HepG2 (cell line): ENCODE data around the gene POLR1G. TPM values are rescaled to one million over a fixed set of nuclear protein-coding genes. Genes with fewer than 3 reads are reported as not detected.
A peak's percentile ranks its signal among the peaks of the same experiment; 100 is the strongest.

Experiments used
- FOXA1 ChIP-seq, 2 experiments: fragments of 450-650 bp in 1 of 2; sonication (generic) in 1 of 2; formaldehyde crosslinking in 1 of 2; IDR thresholded peaks; 2 replicates each; pipeline versions ENCODE4 v1.4.0 to v1.6.1; 2016 to 2020; ENCODE audit warnings: missing genetic modification reagents in 1 of 2
- GATAD2A ChIP-seq: IDR thresholded peaks from 2 replicates; pipeline ENCODE4 v1.6.1; 2016
- JUN ChIP-seq: sonication (generic); formaldehyde crosslinking; IDR thresholded peaks from 2 replicates; pipeline ENCODE4 v1.4.0; 2020; ENCODE audit warnings: mild to moderate bottlenecking, missing genetic modification reagents
- NAIF1 ChIP-seq: sonication (generic); formaldehyde crosslinking; IDR thresholded peaks from 2 replicates; pipeline ENCODE4 v1.5.0; 2020; ENCODE audit warnings: mild to moderate bottlenecking, missing genetic modification reagents, borderline replicate concordance
- NFKB2 ChIP-seq: sonication (generic); formaldehyde crosslinking; IDR thresholded peaks from 2 replicates; pipeline ENCODE4 v1.4.0; 2020; ENCODE audit warnings: missing genetic modification reagents, borderline replicate concordance
- PHF21A ChIP-seq: sonication (generic); formaldehyde crosslinking; IDR thresholded peaks from 2 replicates; pipeline ENCODE4 v1.5.0; 2020; ENCODE audit warnings: mild to moderate bottlenecking, missing genetic modification reagents
- RNF2 ChIP-seq: fragments of 450-650 bp; conservative IDR thresholded peaks from 2 replicates; pipeline ENCODE4 v1.6.1; 2016; ENCODE audit warnings: low read depth
- SALL2 ChIP-seq: sonication (generic); formaldehyde crosslinking; IDR thresholded peaks from 2 replicates; pipeline ENCODE4 v1.8.1; 2023; ENCODE audit warnings: mild to moderate bottlenecking, missing genetic modification reagents, inconsistent platforms
- SOX5 ChIP-seq: IDR thresholded peaks from 2 replicates; pipeline ENCODE4 v1.6.1; 2016; ENCODE audit warnings: borderline replicate concordance
- ZFX ChIP-seq: sonication (generic); formaldehyde crosslinking; IDR thresholded peaks from 2 replicates; pipeline ENCODE4 v1.4.0; 2020; ENCODE audit warnings: mild to moderate bottlenecking, low read depth, missing genetic modification reagents, moderate library complexity
- ZNF235 ChIP-seq: sonication (generic); formaldehyde crosslinking; IDR thresholded peaks from 2 replicates; pipeline ENCODE4 v1.8.1; 2023; ENCODE audit warnings: mild to moderate bottlenecking, missing genetic modification reagents, borderline replicate concordance
- ZNF317 ChIP-seq: sonication (generic); formaldehyde crosslinking; IDR thresholded peaks from 2 replicates; pipeline ENCODE4 v1.5.0; 2020; ENCODE audit warnings: mild to moderate bottlenecking, missing genetic modification reagents
- ZNF441 ChIP-seq: sonication (generic); formaldehyde crosslinking; IDR thresholded peaks from 2 replicates; pipeline ENCODE4 v1.7.0; 2021; ENCODE audit warnings: missing genetic modification reagents, borderline replicate concordance
- ZNF616 ChIP-seq: sonication (generic); formaldehyde crosslinking; IDR thresholded peaks from 2 replicates; pipeline ENCODE4 v1.5.0; 2020; ENCODE audit warnings: low read depth, mild to moderate bottlenecking, missing genetic modification reagents
- ZSCAN29 ChIP-seq: sonication (generic); formaldehyde crosslinking; conservative IDR thresholded peaks from 2 replicates; pipeline ENCODE4 v1.4.0; 2020; ENCODE audit warnings: mild to moderate bottlenecking, missing genetic modification reagents
- polyA plus RNA-seq, 8 experiments: library from polyadenylated mRNA; depleted of rRNA in 3 of 8; stranded (reverse) in 7 of 8; unstranded in 1 of 8; fragments of >200 nt; fragmentation: Illumina TruSeq in 4 of 8; extraction: Trizol in 4 of 8; gene quantifications; 2 replicates each; pipeline versions ENCODE4 v1.2.1 to v1.2.3, GENCODE V29; 2011 to 2016; ENCODE audit warnings: low read depth in 4 of 8, missing spikeins in 1 of 8, mixed read lengths in 1 of 8; ENCODE audit not compliant: insufficient read depth in 1 of 8
- total RNA-seq, 5 experiments: library from RNA; depleted of rRNA; stranded (reverse); fragments of >200 nt; fragmentation: Illumina TruSeq; extraction: Trizol; gene quantifications; 2 replicates each; pipeline ENCODE4 v1.2.3, GENCODE V29; 2016; ENCODE audit warnings: low read depth in 1 of 5
- TF ChIP-seq, protein P1 (sequence below): sonication (generic); formaldehyde crosslinking; IDR thresholded peaks from 2 replicates; pipeline ENCODE4 v1.4.0; 2020; ENCODE audit warnings: mild to moderate bottlenecking, missing genetic modification reagents
- TF ChIP-seq, protein P2 (sequence below): sonication (generic); formaldehyde crosslinking; IDR thresholded peaks from 2 replicates; pipeline ENCODE4 v1.9.0; 2022; ENCODE audit warnings: missing genetic modification reagents, mild to moderate bottlenecking, borderline replicate concordance
- TF ChIP-seq, protein P3 (sequence below): sonication (generic); formaldehyde crosslinking; IDR thresholded peaks from 2 replicates; pipeline ENCODE4 v1.8.0; 2022; ENCODE audit warnings: missing genetic modification reagents, mild to moderate bottlenecking, moderate library complexity, borderline replicate concordance

Gene POLR1G
- total and polyA plus RNA-seq, 2 of the 13 experiments (the other 11 are each of a cell fraction or from before 2014, with no cell fraction given): 3.5 to 20.8 TPM

DNA sequence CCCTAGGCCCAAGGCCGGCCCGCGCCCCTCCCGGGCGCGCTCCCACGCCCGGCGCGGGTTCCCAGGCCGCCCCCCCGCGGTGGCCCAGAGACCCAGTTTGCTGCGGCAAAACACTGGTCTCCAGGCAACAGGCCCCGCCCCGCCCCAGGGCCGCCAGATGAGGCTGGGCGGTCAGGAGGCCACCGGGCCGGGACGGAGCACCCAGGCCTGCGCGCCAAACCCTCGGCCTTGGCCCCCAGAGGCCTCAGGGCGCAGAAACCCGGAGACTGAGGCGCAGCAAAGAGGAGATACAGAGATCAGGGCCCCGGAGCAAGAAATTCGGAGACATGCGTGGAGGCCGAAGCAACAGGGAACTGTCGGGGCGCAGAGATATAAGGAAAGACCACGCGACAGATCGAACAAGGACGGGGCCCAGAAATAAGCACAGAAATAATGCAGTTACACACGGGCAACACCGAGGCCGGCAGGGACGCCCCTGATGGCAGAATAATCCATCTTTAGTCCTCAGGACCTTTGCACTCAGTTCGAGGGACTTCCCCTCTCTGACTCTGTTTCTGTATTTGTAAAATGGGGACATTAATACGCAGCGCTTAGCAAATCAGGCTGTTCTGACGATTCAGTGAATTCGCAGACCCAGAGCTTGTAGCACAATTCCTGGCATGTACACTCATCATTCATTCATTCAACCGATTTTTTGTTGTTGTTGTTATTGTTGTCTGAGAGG, 38.0 kb downstream of the POLR1G start (continued):
- TF ChIP-seq, protein P1, sequence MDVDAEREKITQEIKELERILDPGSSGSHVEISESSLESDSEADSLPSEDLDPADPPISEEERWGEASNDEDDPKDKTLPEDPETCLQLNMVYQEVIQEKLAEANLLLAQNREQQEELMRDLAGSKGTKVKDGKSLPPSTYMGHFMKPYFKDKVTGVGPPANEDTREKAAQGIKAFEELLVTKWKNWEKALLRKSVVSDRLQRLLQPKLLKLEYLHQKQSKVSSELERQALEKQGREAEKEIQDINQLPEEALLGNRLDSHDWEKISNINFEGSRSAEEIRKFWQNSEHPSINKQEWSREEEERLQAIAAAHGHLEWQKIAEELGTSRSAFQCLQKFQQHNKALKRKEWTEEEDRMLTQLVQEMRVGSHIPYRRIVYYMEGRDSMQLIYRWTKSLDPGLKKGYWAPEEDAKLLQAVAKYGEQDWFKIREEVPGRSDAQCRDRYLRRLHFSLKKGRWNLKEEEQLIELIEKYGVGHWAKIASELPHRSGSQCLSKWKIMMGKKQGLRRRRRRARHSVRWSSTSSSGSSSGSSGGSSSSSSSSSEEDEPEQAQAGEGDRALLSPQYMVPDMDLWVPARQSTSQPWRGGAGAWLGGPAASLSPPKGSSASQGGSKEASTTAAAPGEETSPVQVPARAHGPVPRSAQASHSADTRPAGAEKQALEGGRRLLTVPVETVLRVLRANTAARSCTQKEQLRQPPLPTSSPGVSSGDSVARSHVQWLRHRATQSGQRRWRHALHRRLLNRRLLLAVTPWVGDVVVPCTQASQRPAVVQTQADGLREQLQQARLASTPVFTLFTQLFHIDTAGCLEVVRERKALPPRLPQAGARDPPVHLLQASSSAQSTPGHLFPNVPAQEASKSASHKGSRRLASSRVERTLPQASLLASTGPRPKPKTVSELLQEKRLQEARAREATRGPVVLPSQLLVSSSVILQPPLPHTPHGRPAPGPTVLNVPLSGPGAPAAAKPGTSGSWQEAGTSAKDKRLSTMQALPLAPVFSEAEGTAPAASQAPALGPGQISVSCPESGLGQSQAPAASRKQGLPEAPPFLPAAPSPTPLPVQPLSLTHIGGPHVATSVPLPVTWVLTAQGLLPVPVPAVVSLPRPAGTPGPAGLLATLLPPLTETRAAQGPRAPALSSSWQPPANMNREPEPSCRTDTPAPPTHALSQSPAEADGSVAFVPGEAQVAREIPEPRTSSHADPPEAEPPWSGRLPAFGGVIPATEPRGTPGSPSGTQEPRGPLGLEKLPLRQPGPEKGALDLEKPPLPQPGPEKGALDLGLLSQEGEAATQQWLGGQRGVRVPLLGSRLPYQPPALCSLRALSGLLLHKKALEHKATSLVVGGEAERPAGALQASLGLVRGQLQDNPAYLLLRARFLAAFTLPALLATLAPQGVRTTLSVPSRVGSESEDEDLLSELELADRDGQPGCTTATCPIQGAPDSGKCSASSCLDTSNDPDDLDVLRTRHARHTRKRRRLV (CRISPR knock-in tag): 0 out of 2 replicates have a peak, but pooled peaks have one; percentile 26
- 0 out of 2 replicates have a peak, but pooled peaks have one; percentile 48 for TF ChIP-seq RNF2
- TF ChIP-seq NFKB2: peak; percentile 43; the same call in 1 of the 2 replicates
- peak; percentile 92 for TF ChIP-seq ZFX (CRISPR knock-in tag)
- 0 out of 2 replicates have a peak, but pooled peaks have one; percentile 36 for TF ChIP-seq NAIF1 (CRISPR knock-in tag)
- peak; percentile 57; the same call in 1 of the 2 replicates for TF ChIP-seq SALL2 (CRISPR knock-in tag)
- TF ChIP-seq FOXA1 (IDR thresholded peaks at IDR 0.05): no peak
- no peak for TF ChIP-seq FOXA1 (CRISPR knock-in tag; IDR thresholded peaks at IDR 0.05)
- TF ChIP-seq, protein P2, sequence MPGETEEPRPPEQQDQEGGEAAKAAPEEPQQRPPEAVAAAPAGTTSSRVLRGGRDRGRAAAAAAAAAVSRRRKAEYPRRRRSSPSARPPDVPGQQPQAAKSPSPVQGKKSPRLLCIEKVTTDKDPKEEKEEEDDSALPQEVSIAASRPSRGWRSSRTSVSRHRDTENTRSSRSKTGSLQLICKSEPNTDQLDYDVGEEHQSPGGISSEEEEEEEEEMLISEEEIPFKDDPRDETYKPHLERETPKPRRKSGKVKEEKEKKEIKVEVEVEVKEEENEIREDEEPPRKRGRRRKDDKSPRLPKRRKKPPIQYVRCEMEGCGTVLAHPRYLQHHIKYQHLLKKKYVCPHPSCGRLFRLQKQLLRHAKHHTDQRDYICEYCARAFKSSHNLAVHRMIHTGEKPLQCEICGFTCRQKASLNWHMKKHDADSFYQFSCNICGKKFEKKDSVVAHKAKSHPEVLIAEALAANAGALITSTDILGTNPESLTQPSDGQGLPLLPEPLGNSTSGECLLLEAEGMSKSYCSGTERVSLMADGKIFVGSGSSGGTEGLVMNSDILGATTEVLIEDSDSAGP (CRISPR knock-in tag): peak; percentile 48; the same call in 1 of the 2 replicates
- TF ChIP-seq SOX5 (CRISPR knock-in tag): peak; percentile 79
- TF ChIP-seq ZNF441 (CRISPR knock-in tag): 0 out of 2 replicates have a peak, but pooled peaks have one; percentile 35
- TF ChIP-seq ZNF616 (CRISPR knock-in tag): no peak
- TF ChIP-seq ZNF317 (CRISPR knock-in tag): 0 out of 2 replicates have a peak, but pooled peaks have one; percentile 13
- peak; percentile 68 for TF ChIP-seq PHF21A
- TF ChIP-seq JUN (CRISPR knock-in tag): peak; percentile 34; the same call in 1 of the 2 replicates
- TF ChIP-seq ZNF235: no peak
- TF ChIP-seq ZSCAN29: no peak
- TF ChIP-seq GATAD2A: peak; percentile 39; the same call in 1 of the 2 replicates
- TF ChIP-seq, protein P3, sequence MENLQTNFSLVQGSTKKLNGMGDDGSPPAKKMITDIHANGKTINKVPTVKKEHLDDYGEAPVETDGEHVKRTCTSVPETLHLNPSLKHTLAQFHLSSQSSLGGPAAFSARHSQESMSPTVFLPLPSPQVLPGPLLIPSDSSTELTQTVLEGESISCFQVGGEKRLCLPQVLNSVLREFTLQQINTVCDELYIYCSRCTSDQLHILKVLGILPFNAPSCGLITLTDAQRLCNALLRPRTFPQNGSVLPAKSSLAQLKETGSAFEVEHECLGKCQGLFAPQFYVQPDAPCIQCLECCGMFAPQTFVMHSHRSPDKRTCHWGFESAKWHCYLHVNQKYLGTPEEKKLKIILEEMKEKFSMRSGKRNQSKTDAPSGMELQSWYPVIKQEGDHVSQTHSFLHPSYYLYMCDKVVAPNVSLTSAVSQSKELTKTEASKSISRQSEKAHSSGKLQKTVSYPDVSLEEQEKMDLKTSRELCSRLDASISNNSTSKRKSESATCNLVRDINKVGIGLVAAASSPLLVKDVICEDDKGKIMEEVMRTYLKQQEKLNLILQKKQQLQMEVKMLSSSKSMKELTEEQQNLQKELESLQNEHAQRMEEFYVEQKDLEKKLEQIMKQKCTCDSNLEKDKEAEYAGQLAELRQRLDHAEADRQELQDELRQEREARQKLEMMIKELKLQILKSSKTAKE (CRISPR knock-in tag): peak; percentile 79; the same call in 1 of the 2 replicates
